Skin of body (tissue), 2 donors: ENCODE measurements around the gene SIK2. TPM values are rescaled to one million over a fixed set of nuclear protein-coding genes. Genes with fewer than 3 reads are reported as not detected.
"Not testable (repeated sequence)": the region's sequence is repeated elsewhere in the genome, so short reads cannot be mapped to it uniquely, and the experiment has no call there.

Experiments used
- DNase-seq: peaks from one replicate; lab custom pipeline; 2025; lab: John Stamatoyannopoulos, UW
- total RNA-seq: library from RNA; depleted of rRNA; stranded (reverse); fragments of >200 nt; gene quantifications from one replicate; pipeline ENCODE4 v1.2.3, GENCODE V29; 2014

Gene SIK2
- total RNA-seq, 1 donor from 2014 or later: 20.7 TPM

- DNase-seq: no peak
Observed at GRCh38 chr11:111624608-111625007, 22.4 kb downstream of the SIK2 start.

- DNase-seq: peak; percentile 66
Observed at GRCh38 chr11:111627591-111627990, 25.3 kb downstream of the SIK2 start.

- no peak for DNase-seq
Observed at GRCh38 chr11:111629499-111629898, 27.2 kb downstream of the SIK2 start.

GRCh38 chr11:111631024-111631665 lies 28.9 kb downstream of the SIK2 start:
- DNase-seq: no peak

GRCh38 chr11:111631666-111632039 lies 29.4 kb downstream of the SIK2 start:
- no peak for DNase-seq

GRCh38 chr11:111632516-111633220 lies 30.4 kb downstream of the SIK2 start:
- DNase-seq: no peak

- no peak for DNase-seq
Observed at GRCh38 chr11:111633248-111633647, 31.0 kb downstream of the SIK2 start.

- no peak for DNase-seq
Observed at GRCh38 chr11:111633756-111634362, 31.6 kb downstream of the SIK2 start.

- DNase-seq: no peak
Observed at GRCh38 chr11:111634981-111635705, 32.9 kb downstream of the SIK2 start.

GRCh38 chr11:111635706-111636045 lies 33.4 kb downstream of the SIK2 start:
- DNase-seq: peak; percentile 91

- DNase-seq: no peak
Observed at GRCh38 chr11:111637885-111638284, 35.6 kb downstream of the SIK2 start.

- DNase-seq: no peak
Observed at GRCh38 chr11:111639226-111639925, 37.1 kb downstream of the SIK2 start.

- DNase-seq: no peak
Observed at GRCh38 chr11:111641339-111642015, 39.2 kb downstream of the SIK2 start.

GRCh38 chr11:111642542-111642941 lies 40.3 kb downstream of the SIK2 start:
- no peak for DNase-seq

- DNase-seq: no peak
Observed at GRCh38 chr11:111644922-111645321, 42.7 kb downstream of the SIK2 start.

- no peak for DNase-seq
Observed at GRCh38 chr11:111645657-111646316, 43.5 kb downstream of the SIK2 start.

- not testable (repeated sequence) for DNase-seq
Observed at GRCh38 chr11:111651336-111651735, 49.1 kb downstream of the SIK2 start.

- DNase-seq: no peak
Observed at GRCh38 chr11:111652184-111652583, 49.9 kb downstream of the SIK2 start.

- no peak for DNase-seq
Observed at GRCh38 chr11:111654601-111655000, 52.4 kb downstream of the SIK2 start.

- no peak for DNase-seq
Observed at GRCh38 chr11:111655924-111656323, 53.7 kb downstream of the SIK2 start.
